HG03066 (cell line): ENCODE results near the gene CCDC92B.
"Not testable (repeated sequence)": the region's sequence is repeated elsewhere in the genome, so short reads cannot be mapped to it uniquely, and the experiment has no call there.

Experiments used
- ATAC-seq: cut with Tn5 transposase; IDR thresholded peaks from one replicate; pipeline ENCODE4 v1.9.1; 2021; ENCODE audit warnings: low read depth; ENCODE audit not compliant: unreplicated experiment

CCDC92B gene

DNA sequence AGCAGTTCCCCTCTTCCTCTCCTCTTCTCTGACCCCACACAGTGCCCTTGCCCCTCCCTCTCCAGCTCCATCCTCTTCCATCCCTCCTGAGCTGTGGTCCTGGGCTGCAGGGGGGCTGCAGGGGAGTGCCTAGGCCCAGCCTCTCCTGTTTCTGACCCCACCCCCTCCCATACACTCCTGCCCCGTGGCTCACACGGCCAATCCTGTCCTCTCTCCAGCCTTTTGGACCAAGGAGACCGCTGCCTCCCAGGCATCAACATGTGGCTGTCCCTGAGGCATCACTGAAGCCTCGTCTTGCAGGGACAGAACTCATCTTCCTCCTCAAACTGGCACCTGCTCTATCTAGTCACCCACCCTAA, 44.6 kb downstream of the CCDC92B start:
- ATAC-seq: no peak

DNA sequence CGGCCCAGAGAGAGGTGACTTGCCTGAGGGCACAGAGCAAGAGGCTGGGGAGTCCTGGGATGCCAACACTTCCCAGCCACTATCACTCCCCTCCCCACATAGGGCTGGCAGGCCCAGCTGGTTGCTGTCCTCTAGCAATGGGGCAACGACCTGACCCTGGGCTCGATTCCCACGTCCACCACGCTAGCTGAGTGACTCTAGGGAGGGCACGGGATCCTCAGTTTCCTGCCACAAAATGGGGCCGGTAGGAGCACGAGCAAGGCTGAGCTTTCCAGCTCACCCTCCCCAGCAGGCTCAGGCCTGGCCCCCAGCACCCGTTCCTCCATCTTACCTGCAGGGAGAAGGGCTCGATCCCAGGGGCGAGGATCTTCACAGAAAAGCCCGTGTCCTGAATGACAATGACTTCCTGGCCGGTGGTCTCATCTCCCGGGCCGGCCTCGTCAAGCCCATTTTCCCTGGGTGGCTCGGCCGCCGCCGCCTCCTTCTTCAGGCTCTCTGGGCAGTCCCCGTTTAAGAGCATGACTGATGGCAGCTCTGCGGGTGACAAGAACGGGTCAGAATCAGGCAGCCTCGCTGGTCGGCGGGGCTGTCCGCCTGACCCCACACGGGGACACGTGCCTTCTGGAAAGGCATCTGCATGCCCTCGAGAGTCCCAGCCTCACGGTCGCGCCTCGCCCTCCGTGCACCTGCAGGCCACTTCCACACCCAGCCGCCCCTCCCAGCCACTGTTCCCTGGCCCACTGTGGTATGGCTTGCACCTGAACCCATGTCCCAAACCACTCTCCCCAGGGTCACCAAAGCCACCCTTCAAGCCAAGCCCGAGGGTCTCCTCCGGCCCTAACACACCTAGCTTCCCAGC, 45.2 kb downstream of the CCDC92B start:
- no peak for ATAC-seq

DNA sequence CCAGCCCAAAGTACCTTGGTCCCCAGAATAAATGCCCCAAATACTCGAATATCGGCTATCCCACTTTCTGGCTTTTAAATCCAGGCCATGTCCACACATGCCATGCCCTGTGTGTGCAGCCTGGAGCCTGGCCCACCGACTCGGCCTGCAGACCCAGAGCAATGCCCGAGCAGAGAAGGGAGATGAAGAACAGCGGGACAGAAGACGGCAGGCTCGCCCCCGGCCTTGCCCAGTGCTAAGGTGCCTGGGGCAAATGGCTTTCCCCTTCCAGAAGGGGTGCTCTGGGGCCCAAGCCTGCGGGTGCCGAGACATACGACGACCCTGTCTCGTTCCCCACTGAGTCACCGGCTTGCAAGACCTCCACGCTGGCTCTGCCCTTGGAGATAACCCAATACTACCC, 45.8 kb downstream of the CCDC92B start:
- ATAC-seq: no peak

DNA sequence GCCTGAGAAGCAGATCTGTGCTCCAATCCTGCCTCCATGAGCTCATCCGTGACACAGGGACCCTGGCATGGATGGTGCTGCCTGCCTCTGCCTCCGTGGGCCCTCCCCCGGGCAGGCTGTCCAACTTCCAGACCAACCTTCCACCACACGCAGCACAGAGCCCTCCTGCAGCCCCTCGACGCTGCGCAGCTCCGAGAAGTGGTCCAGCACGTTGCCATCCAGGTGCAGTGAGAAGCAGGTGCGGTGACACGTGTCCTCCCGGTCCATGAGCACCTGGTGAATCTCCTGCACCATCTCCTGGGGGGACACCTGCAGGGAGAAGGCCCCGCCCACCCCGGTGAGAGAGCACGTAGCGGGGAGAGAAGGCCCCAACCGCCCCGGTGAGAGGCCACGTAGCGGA, 46.3 kb downstream of the CCDC92B start:
- ATAC-seq: no peak

DNA sequence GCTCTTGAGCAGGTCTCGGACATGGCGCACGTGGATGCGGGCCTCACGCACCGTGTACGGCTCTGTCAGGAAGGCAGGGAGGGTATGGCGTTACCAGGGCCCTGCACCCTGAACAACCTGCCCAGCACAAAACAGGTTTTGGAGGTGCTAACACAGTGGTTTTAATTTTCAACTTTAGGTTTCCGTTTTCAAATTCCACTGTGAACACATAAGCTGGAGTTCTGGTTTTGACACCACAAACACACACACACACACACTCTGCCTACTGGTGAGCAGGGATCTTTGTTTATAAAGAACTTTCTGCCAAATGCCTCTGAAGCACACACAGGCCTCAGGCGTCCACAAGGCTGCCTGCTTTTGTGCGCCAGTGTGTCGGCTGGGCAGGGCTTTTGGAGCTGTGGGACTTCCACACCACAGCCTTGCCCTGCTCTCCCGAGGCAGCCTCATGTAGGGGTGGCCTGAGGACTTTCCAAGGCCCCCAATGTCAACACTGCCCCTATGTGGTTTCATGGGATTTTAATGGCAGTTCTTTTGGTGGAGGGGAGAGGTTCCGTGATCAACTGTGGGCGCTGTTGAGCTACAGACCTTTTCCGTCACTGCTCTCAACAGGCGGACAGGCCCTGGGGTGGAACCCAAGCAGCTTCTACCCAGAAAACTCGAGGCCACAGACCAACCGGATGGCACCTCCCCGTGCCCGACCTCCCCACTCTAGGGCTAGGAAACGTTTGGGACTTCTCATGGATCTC, 47.3 kb downstream of the CCDC92B start:
- no peak for ATAC-seq

DNA sequence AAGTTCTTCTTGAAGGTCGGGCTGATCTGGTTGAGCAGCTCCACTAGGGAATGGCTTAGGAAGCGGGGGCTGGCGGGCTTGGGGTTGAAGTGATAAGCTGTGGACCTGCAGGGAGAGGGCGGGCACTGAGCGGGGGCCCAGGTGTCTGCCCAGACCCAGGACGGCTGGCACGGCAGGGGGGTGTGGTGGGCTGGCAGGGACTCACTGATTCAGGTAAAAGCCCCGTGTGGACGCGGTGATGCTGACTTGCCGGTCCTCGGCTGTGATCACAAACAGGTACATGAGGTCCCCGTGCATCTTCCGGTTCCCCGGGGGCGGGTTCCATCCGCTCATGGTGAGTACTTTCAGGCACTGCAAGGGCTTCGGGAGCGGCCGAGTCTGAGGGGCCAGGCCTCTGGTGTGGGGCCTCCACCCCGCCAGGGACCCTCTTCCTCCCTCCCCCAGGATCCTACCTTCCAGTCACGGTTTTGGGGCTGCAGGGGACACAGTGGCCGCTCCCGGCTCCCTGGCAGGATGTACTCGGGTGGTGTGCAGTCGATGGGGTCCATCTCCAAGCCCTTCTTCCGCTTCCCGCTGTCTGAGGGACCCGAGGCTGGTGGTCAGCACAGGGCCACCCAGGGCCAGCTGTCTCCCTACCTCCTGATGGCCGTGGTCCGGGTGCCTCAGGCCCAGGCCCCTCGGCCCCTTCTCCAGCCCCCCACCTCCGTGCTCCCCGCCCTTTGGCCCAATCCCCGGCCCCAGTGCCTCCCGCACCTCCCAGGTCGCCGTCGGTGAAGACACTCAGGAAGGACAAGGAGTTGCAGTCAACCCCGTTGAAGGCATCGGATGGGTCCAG, 48.1 kb downstream of the CCDC92B start:
- ATAC-seq: no peak

DNA sequence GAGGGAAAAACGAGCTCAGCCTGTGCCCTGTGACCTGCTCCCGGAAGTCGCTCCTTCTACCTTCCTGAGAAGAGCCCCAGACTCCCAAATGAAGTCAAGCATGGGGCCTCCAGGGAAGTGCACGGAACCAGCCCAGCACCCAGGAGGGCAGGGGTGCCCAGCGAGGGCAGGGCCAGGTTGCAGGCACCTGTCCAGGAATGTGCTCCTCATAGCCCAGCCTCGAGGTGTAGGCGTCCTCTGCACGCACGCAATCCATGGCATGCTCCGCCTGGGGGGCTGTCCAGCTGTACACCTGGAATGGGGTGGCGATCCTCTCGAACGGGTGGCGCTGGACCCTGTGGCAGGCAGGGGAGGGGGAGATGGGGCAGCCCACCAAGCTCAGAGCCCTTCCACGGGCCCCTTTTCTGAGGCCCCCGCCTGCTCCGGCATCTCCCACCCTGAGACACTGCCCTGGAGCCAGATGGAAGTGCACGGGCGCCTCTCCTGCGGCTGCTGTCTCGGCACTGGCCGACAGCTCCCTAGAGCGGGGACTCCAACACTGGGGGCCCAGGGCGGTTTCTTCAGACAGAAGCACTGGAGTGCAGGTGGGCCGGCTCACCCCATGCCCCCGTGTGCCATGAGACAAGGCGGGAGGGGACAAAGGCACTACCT, 48.8 kb downstream of the CCDC92B start:
- no peak for ATAC-seq

DNA sequence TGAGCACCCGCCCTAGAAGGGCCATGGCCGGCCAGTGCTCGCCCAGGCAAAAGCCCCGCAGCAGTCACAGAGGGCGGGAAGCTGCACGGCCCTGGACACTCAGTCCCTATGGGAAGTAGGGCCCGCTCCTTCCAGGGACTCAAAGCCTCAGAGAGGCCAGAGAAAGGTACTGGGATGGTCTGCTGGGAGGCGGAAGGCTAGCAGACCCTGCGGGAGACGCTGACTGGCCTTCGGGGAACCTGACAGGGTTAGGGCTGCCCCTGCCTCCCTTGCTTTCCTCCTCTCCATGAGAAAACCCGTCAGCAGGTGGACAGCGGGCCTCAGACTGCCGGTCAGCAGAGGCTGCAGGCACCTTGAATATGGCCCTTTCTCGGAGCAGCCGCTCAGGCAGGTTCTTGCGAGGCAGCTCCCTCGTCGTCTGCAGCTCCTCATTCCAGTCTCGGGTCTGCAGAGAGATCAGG, 49.4 kb downstream of the CCDC92B start:
- ATAC-seq: no peak

DNA sequence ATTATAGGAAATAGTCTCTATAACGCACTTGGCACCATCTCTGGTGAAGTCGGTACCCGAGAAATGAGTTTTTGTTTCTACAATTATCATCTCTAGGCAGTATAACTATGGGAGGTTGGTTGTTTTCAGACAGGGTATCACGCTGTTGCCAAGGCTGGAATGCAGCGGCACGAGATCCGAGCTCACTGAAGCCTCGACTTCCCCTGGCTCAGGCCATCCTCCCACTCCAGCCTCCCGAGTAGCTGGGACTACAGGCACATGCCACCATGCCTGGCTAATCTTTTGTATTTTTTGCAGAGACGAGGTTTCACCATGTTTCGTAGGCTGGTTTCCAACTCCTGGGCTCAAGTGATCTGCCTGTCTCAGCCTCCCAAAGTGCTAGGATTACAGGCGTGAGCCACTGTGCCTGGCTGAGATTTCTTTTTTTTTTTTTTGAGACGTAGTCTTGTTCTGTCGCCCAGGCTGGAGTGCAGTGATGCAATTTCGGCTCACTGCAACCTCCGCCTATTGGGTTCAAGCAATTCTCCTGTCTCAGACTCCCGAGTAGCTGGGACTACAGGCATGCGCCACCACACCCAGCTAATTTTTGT, 50.1 kb downstream of the CCDC92B start:
- not testable (repeated sequence) for ATAC-seq

DNA sequence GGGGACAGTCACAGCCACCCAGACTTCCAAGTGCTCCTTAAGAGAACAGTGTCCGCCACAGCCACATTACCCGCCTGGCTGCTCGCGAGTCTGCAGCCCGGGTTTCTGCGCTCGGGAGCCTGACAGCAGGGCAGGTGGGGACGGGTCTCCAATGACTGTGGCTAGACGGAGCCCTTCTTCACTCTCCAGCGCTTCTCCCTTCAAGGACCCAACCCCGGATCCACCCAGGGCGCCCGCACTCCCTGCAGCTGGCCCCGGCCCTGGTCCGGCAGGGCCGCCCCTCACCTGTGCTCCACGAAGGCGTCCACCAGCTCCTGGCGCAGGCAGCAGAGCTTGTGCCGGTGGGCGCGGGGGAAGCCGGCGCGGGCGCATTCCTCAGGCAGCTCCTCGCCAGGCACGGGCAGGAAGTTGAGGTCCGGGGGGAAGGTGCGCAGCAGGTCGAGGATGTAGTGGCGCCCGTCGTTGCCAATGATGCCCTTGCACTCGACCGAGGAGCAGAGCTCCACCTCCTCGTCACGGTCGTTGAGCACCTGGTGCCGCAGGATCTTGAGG, 51.8 kb downstream of the CCDC92B start:
- ATAC-seq: no peak

DNA sequence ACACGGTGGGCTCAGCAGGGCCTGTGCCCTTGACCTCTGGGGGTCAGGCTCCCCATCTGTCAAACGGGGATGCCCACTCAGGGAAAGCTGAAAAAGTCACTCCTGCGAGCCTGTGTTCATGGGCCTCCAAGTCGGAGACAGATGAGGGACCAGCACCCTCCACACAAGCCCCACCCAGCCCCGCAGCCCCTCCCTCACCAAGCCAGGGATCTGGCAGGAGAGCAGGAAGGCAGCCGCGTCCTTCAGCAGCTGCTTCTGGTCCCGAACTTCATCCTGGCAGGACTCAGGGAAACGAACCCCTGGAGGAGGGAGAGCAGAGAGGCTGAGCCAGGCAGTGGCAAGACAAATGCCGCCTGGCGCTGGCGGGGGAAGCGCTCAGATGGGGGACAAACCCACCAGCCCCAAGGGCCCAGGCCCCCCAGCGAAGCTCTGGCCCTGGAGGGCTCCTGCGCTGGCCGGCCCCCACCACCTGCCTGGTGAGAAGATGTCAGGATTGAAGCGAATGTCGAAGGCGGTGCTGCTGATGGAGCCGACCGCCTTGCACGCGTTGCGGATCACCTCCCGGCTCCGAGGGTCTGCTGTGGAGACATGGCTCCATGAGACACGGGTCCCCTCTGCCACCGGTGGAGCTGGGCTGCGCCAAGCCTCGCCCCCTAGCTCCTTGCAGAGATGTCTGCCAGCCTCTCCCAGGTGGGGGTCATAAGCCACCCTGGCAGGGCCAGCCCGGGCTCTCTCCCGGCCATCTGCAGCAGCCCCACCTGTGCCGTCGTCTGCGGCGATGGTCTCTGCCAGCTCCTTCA, 53.3 kb downstream of the CCDC92B start:
- ATAC-seq: no peak

DNA sequence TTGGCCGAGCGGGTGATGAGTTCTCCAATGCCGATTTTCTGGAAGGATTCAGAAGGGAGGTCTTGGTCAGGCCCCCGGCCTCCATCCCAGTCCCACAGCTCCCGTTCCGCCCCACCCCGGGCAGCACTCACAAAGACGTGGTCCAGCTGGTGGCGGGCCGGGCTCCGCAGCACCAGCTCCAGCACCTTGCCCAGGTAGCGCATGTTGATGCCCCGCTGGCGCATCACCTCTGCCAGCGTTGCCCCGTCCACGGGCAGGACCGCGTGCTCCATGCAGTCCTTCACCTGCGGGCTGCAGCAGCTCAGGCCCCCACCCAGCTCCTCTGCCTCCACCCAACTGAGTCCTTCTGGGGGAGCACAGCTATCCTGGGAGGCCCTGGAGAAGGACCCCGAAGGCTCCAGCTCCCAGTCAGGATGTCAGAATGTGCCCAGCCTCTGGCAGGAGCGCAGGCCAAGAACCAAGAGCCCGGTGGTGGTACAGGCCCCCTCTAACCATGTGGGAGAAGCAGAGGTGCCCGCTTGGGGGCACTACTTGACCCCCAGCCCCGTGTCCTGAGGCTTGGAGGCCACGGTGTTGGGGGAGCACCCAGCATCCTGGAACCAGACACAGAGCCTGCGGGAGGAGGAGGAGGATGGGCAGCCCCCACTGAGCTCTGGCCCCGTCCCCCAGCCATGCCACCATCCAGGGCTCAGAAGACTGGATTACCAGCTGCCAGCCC, 54.0 kb downstream of the CCDC92B start:
- ATAC-seq: no peak

DNA sequence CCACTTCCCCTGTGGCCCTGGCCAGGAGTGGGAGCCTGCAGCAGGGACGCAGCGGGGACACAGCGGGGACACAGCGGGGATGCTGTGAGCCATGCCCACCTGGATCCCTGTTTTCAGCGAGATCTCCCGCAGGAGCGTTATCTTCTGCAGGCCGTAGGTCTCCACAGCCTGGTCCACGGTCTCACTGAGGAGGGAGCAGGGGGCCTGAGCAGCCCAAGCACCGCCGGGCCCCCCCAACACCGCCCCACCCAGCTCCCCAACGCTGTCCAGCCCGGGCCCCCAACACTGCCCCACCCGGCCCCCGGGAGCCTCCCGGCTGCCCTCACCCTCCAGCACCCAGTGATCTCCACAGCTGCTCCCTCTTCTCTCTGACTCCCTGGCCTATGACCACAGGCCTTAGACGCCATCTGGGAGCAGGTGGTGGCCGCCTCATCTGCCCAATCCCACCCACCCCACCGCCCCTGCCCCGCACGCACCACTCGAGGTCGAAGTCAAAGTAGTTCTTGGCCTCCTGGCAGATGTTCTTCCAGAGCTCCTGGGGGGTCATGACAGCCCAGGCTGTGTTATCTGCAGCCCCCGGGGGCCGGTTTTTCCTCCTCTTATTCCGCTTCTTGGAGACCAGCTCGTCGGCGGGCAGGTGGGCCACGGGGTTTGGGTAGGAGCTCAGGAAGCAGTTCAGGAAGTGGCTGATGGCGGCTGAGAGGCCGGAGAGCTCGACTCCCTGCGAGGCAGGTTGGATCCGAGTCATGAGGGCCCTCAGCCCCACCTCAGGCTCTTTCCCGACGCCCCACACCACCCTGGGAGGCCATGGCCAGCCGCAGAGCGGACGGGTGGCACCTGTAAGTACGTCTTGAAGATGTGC, 54.8 kb downstream of the CCDC92B start:
- no peak for ATAC-seq

DNA sequence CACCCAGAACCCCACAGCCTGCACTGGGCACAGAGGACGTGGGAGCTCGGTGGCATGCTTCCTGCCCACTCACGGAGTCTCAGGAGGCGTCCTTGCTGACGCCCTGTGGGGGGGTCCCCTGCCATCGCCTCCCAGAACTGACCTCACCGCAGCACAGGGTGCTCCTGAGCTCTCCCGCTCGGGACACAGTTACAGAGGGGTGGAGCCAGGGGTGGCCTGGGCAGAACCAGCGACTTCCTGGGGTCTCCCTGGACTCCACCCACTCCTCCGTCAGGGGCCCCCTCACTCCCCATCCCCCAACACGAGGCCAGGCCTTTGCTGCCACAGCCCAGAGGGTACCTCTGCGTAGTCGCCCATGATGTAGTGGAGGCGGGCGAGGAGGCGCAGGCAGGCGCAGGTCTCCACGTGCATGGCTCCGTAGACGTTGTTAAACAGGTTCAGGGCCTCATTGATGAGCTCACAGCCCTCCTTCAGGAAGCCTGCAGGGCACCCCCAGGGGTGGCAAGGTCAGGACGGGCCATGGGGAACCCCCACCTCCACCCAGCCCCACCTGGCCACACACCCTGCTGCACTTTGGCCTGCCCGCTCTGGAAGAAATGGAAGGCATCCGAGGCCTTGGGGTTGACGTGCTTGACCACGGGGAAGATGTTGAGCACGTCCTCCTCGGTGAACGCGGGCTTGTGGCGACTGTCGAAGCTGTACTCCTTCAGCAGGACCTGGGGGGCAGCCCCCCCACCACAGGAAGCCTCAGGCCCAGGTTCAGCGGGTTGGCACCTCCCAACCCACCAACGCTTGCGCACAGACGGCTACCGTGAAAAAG, 55.7 kb downstream of the CCDC92B start:
- ATAC-seq: no peak

DNA sequence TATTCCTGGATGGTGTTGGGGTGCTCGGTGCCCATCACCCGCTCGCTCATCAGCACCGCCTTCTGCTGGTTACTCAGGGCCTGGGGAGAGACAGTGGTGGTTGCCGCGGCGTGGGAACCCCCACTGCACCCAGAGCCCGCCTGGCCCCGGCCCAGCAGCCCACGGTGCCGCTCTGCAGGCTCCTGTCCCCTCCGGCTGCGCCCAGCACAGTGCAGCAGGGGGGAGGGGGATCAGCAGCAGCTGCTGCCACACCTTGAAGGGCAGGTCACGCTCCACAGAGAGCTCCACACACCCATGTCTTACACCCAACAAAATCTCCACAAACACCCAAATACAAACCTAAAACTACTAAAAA, 56.7 kb downstream of the CCDC92B start:
- ATAC-seq: no peak

DNA sequence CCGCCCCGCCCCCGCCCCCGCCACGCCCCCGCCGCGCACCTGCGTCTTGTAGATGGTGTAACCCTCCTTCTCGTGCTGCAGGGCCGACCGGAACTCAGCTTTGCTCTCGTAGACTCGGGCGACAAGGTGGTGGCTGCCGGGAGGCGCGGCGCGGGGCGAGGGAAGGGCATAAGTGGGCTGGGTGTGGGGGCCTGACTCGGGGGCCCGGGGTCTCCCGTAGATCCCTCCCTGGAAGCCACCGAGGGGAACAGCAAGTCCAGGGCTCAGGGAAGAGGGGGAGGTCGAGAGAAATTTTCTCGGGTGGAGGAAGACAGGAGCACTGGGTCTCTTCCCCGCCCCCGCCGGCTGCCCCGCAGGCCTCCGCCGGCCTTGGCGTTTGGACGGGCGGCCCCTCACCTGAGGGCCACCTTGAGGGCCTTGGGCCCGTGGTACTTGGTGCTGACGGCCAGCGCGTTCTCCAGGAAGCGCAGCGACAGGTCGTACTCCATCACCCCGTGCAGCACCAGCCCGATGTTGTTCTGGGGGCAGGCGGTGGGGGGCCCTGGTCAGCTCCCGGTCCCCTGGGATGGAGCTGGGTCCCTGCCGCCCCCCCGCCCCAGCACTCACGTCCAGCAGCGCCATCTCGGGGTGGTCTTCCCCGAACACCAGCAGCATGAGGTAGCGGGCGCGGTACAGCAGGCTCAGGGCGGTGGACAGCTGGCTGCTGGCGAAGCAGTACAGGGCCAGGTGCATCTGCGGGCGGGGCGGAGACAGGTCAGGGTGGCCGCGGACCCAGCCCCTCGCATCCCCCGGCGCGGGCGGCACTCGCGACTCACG, 57.3 kb downstream of the CCDC92B start:
- ATAC-seq: no peak
